WERI-Rb-1 (cell line): ENCODE data around the gene UACA.

Source experiments
- DNase-seq: peaks from one replicate; pipeline ENCODE4 v3.0.0-alpha.2; 2020
- H3K27ac ChIP-seq: fragments of 250-450 bp; sonication (Bioruptor Pico); 2 replicates; pipeline ENCODE4 v1.5.1; 2020; ENCODE audit warnings: mild to moderate bottlenecking, moderate library complexity
- H3K27me3 ChIP-seq: fragments of 250-450 bp; sonication (Bioruptor Pico); 2 replicates; pipeline ENCODE4 v1.5.1; 2021; ENCODE audit warnings: mild to moderate bottlenecking, low read depth, moderate library complexity; ENCODE audit not compliant: insufficient read depth, severe bottlenecking
- H3K36me3 ChIP-seq: fragments of 250-450 bp; sonication (Bioruptor Pico); 2 replicates; pipeline ENCODE4 v1.5.1; 2020; ENCODE audit warnings: mild to moderate bottlenecking, moderate library complexity
- H3K4me3 ChIP-seq: 2 replicates; pipeline ENCODE4 v1.5.1; 2011; ENCODE audit warnings: low read depth, mild to moderate bottlenecking, control low read depth, low read length
- H3K9me3 ChIP-seq: fragments of 250-450 bp; sonication (Bioruptor Pico); 2 replicates; pipeline ENCODE4 v1.5.1; 2021; ENCODE audit warnings: mild to moderate bottlenecking, moderate library complexity; ENCODE audit not compliant: severe bottlenecking
- TF ChIP-seq, protein P1 (sequence below): IDR thresholded peaks from 2 replicates; pipeline ENCODE4 v1.5.1; 2011; ENCODE audit warnings: low read depth, mild to moderate bottlenecking, control low read depth, inconsistent platforms, low read length

The UACA gene

DNA sequence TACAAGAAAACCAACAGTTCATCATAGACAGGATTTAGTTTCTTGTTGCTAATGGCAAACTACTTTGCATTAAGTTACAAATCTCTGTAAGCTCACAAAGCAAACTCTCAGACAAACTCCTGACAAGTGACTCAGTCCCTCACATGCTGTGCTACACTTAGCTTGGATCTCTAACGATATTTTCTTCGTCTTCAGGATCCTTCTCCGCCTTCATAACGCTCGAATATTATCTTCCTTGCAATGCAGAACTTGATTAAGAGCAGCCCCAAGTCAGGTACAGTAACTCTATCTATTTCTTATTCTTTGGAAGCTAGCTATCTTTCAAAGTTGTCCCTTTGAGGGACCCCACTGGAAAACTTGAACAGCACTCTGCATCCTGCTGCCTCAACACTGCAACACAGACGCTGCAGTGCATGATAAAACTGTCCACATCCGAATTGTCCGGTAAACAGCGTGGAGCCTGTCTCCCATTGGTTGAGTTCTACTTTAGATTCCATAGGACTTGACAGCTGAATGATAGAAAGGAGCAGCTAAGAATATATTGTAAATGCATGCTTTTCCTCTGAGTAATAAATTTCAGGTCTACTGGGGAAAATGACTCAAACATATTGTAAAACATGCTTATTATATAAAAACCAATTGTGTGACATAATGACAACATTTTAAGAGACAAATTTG is 61.3 kb downstream of the UACA start:
- TF ChIP-seq, protein P1, sequence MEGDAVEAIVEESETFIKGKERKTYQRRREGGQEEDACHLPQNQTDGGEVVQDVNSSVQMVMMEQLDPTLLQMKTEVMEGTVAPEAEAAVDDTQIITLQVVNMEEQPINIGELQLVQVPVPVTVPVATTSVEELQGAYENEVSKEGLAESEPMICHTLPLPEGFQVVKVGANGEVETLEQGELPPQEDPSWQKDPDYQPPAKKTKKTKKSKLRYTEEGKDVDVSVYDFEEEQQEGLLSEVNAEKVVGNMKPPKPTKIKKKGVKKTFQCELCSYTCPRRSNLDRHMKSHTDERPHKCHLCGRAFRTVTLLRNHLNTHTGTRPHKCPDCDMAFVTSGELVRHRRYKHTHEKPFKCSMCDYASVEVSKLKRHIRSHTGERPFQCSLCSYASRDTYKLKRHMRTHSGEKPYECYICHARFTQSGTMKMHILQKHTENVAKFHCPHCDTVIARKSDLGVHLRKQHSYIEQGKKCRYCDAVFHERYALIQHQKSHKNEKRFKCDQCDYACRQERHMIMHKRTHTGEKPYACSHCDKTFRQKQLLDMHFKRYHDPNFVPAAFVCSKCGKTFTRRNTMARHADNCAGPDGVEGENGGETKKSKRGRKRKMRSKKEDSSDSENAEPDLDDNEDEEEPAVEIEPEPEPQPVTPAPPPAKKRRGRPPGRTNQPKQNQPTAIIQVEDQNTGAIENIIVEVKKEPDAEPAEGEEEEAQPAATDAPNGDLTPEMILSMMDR, result no peak
- Histone ChIP-seq H3K27me3 (no peaks in the 10 kb centered on the region), H3K4me3 (no peak overlapping the region), H3K9me3 (no peaks in the 10 kb centered on the region), H3K27ac (no peak overlapping the region), H3K36me3 (no peaks in the 10 kb centered on the region)
- no peak for DNase-seq

DNA sequence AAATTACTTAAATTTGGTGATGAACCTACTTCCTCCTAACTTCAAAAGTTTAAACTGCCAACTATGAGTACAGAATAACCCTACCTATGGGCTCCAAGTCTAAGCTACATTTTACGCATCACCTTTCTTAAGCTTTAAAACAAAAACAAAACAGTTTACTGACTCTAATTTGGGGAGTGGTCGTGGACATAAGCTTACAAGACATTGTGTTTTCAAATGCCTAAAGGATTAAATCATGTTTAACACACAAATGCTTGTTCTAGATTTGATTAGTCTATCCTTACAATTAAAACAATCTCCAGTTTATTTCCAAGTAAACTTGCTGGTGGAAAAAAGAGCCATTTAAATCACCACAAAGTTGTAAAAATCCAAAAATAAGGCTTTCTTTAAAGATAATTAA is 62.2 kb downstream of the UACA start:
- no peak for DNase-seq
- Histone ChIP-seq H3K27me3 (no peaks in the 10 kb centered on the region), H3K9me3 (no peaks in the 10 kb centered on the region), H3K36me3 (no peaks in the 10 kb centered on the region), H3K27ac (no peak overlapping the region), H3K4me3 (no peak overlapping the region)
- TF ChIP-seq, protein P1, result no peak

DNA sequence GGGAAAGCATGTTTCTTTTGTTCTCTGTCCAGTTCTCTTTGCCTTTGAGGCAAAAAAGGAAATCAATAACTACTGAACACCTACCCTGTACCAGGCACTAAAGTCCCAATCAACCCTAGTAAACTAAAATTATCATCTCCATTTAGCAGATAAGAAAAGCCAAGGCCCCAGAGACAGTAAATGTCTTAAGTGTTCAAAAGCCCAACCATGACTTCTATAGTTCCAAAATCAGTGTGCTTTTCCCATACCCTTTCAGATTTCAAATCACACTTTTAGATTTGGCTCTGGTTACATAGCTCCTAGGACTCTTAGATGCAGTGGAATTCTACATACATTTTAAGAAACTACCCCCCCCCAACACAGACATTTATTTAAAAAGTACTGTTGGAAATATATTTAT is 63.5 kb downstream of the UACA start:
- H3K9me3 ChIP-seq, result no peaks in the 10 kb centered on the region
- no peaks in the 10 kb centered on the region for H3K36me3 ChIP-seq
- H3K27ac ChIP-seq, result no peak overlapping the region

DNA sequence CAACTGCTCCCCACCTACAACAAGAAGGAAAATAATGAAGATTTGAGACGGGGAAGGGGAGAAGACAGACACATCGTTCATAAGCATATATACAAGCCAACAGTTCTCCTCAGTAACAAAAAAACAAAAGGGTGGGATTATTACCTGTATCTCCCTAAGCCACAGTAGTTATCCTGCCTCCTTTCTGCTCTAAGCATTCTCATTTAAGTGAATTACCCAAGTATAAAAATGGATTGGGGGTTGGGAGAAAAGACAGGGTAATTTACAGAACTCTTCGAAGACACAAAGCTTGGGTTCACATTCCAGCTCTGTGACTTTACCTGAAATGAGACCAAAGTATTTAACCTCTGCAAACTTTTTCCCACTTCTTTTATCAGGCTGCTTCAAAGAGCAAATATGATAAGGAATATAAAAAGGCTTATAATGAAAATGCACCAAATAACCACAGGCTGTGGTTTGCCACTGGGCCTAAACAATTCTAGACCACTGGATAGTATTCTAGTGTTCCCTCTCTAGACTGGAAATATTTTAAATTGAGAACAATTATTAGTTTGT is 64.4 kb downstream of the UACA start:
- H3K27ac ChIP-seq, result no peak overlapping the region
- H3K4me3 ChIP-seq, result no peak overlapping the region
- no peaks in the 10 kb centered on the region for H3K9me3 ChIP-seq
- TF ChIP-seq, protein P1, result no peak
- no peak for DNase-seq
- no peaks in the 10 kb centered on the region for H3K27me3 ChIP-seq
- H3K36me3 ChIP-seq, result no peaks in the 10 kb centered on the region

More for the DNA sequence above, 63.5 kb downstream of the UACA start:
- no peak overlapping the region for H3K4me3 ChIP-seq
- TF ChIP-seq, protein P1, result no peak
- no peaks in the 10 kb centered on the region for H3K27me3 ChIP-seq
- no peak for DNase-seq

DNA sequence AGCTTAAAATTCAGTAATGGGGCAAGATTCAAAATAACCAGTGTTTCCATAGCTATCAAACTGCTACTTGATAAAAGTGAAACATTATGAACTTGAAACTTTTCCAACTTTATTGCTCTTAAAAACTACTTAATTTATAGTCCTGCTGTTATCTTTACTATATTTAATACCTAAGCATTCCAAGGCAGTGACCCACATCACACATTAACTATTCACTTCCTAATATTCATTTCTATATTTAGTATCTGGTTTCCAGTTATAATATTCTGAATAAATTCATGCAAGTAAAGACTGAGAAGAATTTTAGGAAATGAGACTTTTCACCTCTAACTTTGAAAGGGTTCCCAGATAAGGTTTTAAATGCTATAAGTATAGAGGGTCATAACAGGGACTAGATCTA is 64.9 kb downstream of the UACA start:
- TF ChIP-seq, protein P1, result no peak
- Histone ChIP-seq H3K4me3 (no peak overlapping the region), H3K27ac (no peak overlapping the region), H3K36me3 (no peaks in the 10 kb centered on the region), H3K27me3 (no peaks in the 10 kb centered on the region), H3K9me3 (no peaks in the 10 kb centered on the region)
- DNase-seq, result no peak
